Measurements from ENCODE around the gene TBC1D22A.

The TBC1D22A gene

DNA sequence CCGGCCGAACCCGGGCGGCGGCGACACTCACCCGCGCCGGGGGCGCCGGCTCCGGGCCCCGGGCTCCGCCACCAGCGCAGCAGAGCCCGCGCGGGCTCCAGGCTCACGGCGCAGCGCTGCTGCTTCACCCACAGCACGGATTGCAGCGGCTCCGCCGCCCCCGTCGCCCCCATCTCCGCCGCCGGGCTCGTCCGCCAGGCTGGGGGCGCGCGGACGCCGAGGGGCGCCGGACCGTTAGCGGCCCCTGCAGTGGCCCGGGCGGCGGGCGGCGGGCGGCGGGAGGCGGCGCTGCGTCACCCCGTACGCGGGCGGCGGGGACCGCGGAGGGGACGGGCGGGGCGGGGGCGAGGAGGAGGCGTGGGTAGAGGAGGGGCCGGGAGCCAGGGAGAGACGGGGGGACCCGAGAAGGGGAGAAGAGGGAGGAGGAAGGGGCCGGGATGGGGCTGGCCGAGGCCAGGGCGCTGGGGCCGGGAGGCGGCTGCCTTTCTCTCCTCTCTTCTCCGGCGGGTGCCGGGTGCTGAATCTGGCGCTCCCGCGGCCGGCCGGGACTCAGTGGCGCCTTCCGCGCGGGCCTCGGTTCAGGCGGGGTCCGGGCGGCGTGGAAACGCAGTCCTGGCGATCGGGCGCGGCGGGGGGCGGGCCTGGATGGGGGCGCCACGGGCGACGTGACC is 24.3 kb upstream of the TBC1D22A start, which contains the start of gene CERK:
TSS of gene CERK (minus strand) at position 277 of the 671 bp plus-strand sequence. CDS start at position 173, 104 bp downstream.
- DNase-seq: peak; percentile 81

DNA sequence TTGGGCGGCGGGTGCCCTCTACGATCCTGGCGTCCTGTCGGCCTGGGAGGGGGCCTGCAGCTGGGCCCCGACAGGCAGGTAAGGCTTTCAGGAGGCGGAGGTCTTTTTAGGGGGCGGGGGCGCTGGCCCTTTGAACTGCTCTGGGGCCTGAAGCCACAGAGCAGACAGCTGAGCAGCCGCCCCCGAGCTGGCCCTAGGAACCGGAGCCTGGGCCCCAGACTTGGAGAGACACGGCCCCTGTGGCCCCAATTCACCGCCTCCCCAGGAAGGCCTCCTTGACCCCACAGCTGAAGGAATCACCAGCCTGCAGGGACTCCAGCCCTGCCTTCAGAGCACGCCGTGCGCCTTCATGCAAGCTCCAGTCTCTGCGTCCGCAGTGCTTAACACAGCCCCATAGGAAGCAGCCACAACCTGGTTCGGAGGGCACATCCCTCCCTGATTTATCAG is 23.8 kb upstream of the TBC1D22A start:
- no peak for DNase-seq

DNA sequence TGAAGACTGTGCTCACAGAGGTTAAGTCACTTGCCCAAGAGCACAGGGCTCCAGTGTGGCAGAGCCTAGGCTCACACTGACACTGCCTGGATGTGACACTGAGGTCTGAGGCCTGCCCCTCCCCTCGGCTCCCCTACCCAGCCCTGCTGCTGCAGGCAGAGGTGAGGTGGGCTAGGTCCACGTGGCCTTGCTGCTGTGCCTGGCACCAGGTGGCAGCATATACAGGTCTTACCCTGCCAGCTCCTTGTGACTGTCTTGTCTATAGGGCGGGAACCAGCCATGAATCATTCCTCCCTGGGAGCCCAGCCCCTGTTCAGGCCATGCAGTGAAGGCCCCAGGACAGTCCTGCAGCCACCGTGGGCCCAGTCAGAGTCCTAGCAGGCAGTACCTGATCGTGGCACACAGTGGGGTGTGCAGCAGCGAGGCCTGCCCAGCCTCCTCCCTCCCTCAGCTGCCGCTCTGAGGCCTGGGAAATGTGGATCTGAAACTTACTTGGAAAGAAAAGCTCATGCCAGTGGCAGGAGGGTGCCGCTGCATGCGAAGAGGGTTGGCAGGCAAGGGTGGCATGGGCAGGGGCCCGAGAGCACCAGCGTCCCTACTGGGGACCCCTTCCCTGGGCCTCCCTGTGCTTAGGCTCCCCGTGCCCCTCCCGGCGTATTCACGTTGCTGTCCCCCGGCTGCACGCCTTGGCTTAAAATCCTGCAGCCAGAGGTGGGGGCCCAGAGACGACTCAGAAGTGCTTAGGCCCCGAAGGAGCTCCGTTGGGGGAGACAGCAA is 23.2 kb upstream of the TBC1D22A start:
- peak; percentile 89 for DNase-seq

DNA sequence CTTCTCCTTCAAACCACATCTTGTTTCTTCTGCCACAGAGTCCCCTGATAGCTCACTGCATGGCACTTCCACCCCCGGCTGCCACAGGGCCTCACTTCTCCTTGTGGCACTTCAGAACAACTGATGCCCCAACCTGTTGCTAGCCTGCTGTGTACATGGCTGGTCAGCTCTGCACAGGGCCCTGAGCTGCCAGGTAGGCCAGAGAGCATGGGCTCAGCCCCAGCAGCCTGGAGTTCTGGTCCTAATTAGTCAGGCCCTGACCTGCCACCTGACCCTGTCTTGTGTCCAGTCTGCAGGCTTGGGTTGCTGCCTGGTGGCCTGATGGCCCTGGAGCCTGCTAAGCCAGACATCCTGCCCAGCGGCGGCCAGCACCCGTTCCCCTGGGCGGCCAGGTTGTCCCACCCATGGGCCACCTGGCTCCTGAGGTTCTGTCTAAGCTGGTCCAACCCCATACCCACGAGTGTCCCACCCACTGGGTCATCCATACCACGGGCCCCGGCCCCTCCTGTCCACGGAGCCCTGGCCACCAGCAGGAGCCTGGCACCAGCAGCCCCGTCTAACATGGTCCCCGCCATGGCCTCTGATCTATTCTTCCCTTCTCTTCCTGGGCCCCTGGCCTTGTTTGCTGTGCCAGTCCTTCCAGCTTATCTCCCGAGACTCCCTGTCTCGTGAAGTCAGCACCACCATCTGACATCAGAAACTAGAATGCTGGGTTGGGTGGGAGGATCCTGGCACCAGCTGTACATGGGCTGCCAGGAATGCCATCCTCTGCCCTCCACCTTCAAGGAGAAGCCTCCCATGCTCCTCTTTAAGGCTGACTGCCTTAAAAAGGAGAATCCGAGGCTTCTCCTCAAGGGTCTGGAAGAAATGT is 21.3 kb upstream of the TBC1D22A start:
- DNase-seq: no peak

DNA sequence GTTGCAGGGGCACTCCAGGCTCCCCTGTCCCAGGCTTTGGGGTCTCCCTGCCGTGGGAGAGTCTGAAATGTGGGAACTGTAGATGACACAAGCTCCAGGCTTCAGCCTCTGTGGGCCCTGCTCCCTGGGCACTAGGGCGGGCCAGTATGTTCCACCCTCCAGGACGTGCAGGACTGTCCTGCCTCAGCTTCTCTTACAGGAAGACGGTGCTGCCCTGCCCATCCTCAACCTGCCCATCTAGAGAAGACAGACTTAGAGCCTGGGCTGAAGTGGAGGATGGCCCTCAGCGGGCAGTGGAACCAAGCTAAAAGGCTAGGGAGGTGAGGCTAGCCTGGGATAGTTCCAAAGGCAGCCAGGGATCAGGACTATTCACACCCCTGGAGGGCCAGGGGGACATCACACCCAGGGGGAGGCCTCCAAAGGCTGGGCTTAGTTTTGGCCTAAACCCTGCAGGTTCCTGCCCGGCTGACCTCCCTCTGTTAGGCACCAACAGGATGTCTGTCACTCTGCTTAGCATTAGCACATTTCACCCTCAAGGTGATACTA is 20.4 kb upstream of the TBC1D22A start:
- no peak for DNase-seq

DNA sequence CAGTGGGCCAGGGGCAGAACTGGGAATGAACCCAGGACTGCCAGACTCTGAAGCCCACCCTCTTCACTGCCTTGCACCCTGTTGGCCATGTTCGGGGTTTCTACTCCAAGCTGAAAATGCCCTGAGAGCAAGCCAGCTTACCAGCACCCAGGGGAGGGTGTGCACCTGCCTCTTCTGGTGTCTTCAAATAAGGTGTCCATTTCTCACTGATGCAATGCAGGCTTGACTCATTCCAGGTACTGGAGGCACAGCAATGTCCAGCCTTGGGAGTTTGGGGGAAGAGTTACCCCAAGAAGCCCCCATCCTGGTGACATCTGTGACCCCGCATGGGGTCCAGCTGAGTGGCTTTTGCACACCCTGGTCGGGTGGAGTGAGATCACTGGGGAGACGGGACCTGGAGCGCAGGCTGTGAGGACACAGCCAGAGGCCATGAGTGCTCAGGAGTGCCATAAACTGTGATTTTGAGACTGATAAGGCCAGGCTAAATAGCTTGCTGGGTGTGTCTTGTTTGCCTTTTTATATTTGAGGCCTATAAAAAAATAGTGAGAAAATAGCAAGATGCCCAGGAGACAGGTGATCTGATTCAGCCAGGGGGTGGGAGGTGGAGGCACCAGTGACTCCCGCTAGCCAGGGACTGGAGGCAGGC is 19.8 kb upstream of the TBC1D22A start:
- DNase-seq: no peak

DNA sequence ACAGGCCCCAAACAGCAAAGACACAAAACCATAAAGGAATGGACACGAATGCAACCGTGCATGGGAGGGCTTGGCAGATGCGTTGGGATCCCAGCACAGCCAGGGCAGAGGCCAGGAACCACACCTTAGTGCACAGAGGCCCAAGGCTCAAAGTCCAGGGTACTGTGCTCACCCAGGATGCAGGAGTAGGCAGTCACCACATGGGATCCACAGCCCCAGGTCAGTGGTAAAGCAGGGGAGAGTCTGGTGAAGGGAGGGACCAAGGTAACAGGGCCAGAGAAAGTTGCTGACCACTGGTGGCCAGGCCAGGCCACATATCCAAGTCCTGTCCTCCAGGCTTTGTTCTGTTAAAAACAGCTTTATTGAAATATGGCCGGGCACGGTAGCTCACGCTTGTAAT is 17.9 kb upstream of the TBC1D22A start:
- DNase-seq: no peak

DNA sequence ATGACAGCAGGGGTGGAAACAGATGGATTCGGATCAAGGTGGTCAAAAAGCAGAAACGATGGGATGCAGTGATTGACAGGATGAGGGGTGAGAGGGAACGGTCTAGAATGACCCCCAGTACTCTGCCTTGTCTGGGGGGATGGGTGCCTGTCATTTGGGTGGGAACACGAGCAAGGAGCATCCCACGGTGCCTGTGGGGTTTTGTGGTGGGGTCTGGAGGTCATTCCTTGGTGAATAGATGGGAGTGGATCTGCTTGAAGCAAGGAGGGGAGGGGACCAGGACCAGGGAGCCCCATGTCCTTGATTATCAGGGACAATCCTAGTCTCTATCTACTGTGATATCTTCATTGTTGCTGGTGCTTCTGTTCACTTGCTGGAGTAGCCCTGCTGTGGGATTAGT is 16.3 kb upstream of the TBC1D22A start:
- DNase-seq: no peak

DNA sequence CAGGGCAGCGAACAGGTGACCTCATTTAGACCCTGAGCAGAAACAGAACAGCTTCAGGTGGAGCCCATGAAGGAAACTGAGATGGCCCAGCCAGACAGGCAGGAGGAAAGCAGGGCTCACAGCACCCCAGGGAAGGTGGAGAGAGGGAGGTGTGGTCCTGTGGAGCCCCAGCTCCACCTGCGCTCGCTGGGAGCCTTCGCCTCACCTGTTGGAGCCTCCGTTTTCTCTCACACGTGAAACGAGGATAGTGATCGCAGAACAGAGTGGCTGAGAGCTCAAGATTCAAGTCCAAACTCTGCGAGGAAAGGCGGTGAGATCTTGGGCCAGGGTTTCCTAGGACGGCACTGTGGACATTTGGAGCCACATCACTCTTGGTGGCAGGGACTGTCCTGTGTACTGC is 15.8 kb upstream of the TBC1D22A start:
- no peak for DNase-seq

DNA sequence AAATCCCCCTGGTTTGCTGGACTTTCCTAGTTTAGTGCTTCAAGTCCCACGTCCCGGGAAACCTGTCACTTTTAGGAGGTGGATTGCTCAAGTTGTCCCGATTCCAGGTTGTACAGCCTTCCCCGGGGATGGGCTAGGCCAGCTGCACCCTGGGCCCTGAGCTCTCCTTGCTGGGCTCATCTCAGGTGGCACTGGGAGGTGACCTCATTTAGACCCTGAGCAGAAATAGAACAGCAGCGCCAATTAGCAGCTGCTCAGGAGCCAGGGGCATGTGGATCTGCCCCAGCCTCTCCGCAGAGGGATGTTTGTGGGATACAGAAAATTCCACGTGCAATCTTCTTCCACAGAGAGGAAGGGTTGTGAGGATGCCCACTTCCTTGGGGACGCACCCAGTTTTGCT is 14.8 kb upstream of the TBC1D22A start:
- no peak for DNase-seq

DNA sequence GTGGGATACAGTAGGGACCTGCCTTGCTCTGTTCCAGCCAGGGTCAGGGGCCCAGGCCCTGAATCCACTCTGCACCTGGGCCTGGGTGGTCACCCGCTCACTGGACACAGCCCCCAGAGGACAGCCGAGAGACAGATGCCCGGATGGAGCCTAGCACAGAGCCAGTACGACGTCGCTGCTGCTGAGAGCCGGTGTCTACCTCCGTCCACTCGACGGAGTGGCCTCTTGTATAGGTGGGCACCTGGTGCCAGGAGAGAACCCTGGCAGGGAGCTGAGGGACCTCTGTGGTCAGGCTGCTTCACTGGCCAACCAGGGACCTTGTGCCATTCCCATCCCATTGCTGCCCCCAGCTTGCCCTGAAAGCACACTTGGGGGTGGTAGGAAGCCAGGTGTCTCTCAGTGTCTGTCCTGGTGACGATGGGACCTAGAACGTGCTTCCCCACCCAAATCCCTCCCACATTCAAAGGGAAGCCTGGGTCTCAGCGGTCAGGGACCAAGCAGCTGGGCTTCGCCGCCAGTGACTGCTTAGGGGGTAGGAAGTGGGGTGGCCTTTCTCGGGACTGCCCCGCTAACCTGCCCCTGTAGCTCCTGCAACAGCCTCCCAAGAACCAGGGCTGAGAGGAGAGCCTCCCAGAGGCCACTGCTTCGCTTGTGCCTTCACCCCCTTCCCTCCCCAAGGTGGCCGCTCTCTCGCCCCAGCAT is 14.1 kb upstream of the TBC1D22A start:
- no peak for DNase-seq

DNA sequence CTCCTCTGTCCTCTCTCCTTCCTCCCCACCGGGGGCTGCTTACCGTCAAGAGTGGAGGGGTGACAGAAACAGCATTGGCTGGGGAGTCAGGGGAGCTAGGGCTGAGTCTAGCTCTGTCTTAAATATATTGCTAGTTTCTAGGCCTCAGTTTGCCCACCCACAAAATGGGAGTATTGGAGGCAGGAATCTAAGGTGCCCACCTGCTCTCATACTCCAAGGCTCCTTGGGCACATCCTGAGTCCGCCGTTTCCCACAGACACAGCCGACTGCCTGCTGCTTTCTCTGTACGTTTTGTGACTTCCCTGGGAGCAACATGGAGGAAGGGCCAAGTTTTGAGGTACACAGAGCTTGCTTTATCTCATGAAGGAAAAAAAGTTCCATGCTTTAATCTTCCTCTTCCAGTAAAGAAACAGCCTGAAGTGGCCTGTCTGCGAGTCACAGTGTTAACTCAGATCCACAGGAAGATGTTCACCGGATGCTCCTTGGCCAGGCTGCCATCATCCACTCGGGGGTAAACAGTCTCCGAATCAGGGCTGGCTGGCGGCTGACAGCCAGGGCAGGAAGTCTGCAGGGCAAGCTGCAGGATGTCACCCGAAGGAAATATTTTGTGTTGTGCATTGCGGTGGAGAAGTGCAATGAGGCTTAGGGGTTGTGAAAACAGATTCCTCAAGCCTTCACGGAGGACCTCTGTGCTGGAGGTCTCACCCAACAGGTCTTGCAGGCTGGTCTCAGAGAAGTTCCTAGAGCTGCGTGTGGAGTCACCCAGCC is 13.4 kb upstream of the TBC1D22A start:
- DNase-seq: peak; percentile 74

DNA sequence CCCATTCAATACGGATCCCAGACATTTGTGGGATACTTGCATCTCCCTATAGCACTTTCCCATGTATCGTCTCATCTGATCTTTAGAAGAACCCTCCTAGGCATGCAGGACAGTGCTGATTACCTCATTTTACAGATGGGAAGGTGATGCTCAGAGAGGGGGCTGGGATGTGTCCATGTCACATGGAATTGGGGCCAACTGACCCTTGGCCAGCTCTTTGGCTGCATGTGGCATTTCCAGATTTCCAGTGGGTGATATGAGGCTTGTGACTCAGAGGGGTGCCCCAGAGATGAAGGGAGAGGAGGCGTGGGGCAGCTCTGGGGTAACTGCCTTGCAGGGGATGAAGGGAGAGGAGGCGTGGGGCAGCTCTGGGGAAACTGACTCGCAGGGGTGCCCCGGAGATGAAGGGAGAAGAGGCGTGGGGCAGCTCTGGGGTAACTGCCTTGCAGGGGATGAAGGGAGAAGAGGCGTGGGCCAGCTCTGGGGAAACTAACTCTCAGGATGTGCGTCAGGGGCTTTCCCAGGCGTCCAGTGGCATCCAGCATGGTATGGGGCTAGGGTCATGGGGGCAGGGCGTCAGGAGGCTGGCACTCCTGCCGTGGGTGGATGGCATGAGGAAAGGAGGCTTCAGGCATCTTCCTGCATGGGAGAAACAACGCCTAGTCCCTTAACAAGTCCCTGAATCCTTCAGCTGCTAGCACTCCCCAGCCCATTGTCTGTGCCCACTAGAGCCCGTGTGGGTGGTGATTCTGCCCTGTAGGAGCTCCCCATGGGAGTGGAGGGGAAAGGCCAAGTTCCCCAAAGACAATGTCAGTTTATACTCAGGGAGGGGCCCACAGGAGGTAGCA is 12.5 kb upstream of the TBC1D22A start:
- no peak for DNase-seq

DNA sequence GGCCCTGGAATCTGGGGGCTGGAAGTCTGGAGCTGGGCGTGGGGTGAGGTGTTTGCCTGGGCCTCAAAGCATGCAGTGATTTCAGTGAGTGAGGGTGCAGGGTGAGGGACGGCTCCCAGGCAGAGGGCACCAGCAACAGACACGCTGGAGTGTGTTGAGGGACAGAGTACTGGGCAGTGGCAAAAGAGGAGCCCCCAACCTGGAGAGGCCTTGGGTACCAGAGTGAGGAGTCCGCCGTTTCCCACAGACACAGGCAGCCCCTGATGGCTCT is 12.0 kb upstream of the TBC1D22A start:
- no peak for DNase-seq

DNA sequence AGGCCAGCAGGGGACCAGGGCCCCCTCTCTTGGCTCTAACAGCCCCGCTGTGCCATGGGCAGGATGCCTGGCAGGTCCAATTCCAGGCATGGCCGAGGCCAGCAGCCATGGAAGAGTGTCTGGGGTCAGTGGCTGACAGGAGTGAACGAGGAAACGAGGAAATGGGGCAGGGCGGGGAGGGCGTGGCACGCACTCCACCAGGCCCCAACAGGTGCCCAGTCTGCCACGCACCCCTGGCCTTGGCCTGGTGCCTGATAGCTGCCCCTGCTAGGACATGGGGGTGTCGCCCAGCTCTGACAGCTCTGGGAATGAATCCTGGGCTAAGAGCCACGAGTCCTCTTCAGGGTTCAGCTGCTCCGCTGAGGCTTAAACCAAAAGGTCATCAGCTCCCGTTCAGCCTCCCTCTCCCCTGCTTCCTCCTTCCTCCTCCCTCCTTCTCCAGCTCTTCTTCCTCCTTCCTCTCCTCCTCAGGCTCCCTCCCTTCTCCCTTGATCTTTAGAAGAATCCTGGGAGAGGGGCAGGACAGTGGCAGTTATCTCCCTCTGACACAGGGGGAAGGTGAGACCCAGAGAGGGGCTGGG is 11.5 kb upstream of the TBC1D22A start:
- DNase-seq: no peak

DNA sequence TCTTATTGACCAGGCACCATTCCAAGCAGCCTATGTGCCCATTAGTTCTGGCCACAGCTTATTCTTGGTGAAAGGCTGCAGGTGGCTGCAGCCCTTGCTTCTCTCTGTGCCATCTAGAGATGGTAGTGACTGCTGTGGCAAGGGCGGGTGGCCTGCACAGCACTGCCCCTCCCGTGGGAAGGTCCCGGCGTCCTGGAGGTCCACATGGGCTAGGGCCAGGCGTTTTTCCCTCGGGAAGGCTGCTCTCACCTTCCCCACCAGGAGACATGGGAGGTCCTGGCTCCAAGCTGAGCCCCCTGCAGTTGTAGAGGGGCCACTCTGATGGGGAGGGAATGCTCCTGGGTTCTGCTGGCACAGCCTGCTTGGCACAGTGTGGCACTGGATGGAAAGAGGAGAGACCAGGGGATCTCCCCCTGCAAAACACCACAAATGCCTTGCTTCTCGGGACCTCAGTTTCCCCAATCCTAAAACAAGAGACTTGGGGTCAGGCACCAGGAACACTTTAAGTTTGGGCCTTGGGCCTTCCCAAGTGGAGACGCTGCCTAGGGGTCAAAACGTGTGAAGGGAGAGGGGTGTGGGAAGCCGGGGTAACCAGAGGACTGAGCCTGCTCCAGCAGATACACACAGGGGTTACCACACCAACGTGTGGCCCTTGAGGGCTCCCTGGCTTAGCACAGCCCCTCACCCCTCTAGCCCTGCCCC is 10.0 kb upstream of the TBC1D22A start:
- no peak for DNase-seq

DNA sequence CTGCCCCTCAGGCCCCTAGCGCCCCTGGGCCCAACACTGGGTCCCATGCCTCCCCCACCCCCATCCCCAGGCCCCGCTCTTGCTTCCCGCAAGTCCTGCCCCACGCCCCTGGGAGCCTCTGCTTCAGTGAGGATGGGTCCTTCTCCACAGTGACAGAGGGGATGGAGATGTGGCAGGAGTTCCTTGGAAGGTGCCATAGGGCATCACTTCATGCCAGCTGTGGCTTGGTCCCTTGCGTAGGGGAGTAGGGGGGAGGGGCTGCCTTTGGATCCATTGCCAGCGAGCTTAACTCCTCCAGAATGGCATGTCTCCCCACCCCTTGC is 9.5 kb upstream of the TBC1D22A start:
- no peak for DNase-seq

DNA sequence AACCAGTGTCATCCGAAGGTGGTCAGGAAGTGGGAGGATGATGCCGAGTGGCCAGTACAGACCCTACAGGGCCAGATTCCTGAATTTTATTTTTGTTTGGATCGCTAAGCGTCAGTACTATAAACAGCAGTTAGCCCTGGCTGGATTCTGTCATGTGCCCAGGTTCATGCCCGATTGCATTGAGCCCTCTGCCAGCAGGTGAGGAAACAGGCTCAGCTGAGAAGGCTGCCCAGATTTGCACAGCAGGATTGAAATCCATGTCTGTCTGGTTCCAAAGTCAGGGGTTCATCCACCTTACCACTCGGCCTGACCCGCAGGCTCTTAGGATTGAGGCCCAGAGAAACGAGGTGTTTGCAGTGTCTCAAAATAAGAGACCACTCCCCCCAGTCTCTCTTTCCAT is 9.1 kb upstream of the TBC1D22A start:
- DNase-seq: no peak

DNA sequence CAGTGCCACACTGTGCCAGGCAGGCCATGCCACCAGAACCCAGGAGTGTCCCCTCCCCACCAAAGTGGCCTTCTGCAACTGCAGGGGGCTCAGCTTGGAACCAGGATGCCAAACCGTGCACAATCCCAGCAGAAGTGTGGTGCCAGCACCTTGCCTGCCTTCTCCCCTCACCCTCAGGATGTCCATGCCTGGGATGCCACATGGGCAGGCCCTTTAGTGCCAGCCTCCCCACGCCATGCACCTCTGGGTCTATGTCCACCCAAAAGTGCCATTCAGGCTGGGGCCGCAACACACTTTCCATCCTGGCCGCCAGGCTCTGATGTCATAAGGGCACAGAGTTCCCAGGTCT is 8.7 kb upstream of the TBC1D22A start:
- DNase-seq: no peak
